ENCODE data around the gene USF3. TPM values are rescaled to one million over a fixed set of nuclear protein-coding genes. Genes with fewer than 3 reads are reported as not detected.

The USF3 gene
- polyA plus RNA-seq, 2 of the 4 experiments (the other 2 are of a cell fraction) = 1.9 to 11.3 TPM

DNA sequence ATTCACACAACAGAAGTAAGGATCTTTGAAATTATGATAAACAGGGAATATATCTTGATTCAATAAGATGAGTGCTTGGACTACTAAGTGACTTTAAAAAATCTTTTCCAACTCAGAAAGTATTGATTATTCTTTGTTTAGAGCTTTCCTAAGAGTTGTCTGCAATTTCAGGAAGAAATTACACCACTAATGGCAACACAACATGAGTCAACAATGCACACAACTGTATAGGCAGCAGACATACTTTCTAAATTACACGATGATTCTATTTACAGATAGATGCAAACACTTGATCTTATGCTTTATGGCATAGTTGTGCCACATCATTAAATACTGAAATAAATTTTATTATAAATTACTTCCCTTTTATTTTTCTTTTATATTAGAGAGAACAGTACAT, 45.2 kb upstream of the USF3 start:
- no peak for FAIRE-seq

DNA sequence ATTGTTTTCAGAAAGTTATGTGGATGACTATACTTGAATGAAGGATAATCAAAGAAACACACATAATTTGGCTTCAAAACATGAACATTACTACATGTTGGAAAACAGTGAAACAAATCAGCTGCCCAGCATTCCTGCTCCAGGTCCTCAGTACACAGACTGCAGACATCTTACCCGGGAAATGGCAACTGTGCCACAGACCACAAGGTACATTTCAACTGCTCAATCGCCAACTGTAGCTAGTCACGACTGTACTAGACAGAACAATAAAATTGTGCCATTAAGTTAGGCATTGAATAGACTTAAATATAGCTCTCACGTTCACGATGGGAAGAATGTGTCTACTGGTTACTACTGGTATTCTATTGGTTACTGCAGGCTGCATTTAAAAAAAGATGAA, 44.6 kb upstream of the USF3 start:
- no peak for DNase-seq (ENCODE audit: low read depth in 1 of 2, low spot score in 1 of 2)
- WGBS (ENCODE audit: missing lambda C conversion rate) = 72% methylated on average over 5 of the region's 5 CpGs
- no peak overlapping the region for H3K27ac ChIP-seq
- H3K4me2 ChIP-seq = peak overlapping the region; percentile 13; the same call in 1 of the 3 replicates
- peaks cover 57% of the 10 kb centered on the region for H3K4me1 ChIP-seq
- H3K9me3 ChIP-seq = no peaks in the 10 kb centered on the region
- TF ChIP-seq, protein P1, sequence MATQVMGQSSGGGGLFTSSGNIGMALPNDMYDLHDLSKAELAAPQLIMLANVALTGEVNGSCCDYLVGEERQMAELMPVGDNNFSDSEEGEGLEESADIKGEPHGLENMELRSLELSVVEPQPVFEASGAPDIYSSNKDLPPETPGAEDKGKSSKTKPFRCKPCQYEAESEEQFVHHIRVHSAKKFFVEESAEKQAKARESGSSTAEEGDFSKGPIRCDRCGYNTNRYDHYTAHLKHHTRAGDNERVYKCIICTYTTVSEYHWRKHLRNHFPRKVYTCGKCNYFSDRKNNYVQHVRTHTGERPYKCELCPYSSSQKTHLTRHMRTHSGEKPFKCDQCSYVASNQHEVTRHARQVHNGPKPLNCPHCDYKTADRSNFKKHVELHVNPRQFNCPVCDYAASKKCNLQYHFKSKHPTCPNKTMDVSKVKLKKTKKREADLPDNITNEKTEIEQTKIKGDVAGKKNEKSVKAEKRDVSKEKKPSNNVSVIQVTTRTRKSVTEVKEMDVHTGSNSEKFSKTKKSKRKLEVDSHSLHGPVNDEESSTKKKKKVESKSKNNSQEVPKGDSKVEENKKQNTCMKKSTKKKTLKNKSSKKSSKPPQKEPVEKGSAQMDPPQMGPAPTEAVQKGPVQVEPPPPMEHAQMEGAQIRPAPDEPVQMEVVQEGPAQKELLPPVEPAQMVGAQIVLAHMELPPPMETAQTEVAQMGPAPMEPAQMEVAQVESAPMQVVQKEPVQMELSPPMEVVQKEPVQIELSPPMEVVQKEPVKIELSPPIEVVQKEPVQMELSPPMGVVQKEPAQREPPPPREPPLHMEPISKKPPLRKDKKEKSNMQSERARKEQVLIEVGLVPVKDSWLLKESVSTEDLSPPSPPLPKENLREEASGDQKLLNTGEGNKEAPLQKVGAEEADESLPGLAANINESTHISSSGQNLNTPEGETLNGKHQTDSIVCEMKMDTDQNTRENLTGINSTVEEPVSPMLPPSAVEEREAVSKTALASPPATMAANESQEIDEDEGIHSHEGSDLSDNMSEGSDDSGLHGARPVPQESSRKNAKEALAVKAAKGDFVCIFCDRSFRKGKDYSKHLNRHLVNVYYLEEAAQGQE (IDR thresholded peaks at IDR 0.05) = no peak
- TF ChIP-seq, protein P2, sequence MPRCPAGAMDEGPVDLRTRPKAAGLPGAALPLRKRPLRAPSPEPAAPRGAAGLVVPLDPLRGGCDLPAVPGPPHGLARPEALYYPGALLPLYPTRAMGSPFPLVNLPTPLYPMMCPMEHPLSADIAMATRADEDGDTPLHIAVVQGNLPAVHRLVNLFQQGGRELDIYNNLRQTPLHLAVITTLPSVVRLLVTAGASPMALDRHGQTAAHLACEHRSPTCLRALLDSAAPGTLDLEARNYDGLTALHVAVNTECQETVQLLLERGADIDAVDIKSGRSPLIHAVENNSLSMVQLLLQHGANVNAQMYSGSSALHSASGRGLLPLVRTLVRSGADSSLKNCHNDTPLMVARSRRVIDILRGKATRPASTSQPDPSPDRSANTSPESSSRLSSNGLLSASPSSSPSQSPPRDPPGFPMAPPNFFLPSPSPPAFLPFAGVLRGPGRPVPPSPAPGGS (IDR thresholded peaks at IDR 0.05) = no peak
- TF ChIP-seq, protein P3, sequence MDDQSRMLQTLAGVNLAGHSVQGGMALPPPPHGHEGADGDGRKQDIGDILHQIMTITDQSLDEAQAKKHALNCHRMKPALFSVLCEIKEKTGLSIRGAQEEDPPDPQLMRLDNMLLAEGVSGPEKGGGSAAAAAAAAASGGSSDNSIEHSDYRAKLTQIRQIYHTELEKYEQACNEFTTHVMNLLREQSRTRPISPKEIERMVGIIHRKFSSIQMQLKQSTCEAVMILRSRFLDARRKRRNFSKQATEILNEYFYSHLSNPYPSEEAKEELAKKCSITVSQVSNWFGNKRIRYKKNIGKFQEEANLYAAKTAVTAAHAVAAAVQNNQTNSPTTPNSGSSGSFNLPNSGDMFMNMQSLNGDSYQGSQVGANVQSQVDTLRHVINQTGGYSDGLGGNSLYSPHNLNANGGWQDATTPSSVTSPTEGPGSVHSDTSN (IDR thresholded peaks at IDR 0.05) = no peak
- TF ChIP-seq KDM5A (IDR thresholded peaks at IDR 0.05) = no peak
- TF ChIP-seq FOXS1 (CRISPR knock-in tag; IDR thresholded peaks at IDR 0.05) = no peak
- CTCF ChIA-PET = interaction anchor here (0.8 to 1.9 kb wide), 4 partner anchors 9 to 172 kb away, joined by 3 to 4 read pairs (median 3); no protein-coding TSS in a partner anchor
- no peak for ATAC-seq
- FAIRE-seq = no peak
- H3K4me3 ChIP-seq = no peak overlapping the region
- POLR2A ChIA-PET = no interaction called here

More for the DNA sequence above, 45.2 kb upstream of the USF3 start:
- POLR2A ChIA-PET = no interaction called here
- TF ChIP-seq NR3C1 (IDR thresholded peaks at IDR 0.05) (no peak), JUN (IDR thresholded peaks at IDR 0.05) (no peak), HOXB5 (CRISPR knock-in tag; IDR thresholded peaks at IDR 0.05) (no peak), RNF2 (IDR thresholded peaks at IDR 0.05; ENCODE audit: borderline replicate concordance, low read depth) (no peak), TP53 (CRISPR knock-in tag; IDR thresholded peaks at IDR 0.05) (no peak), ZFP36 (IDR thresholded peaks at IDR 0.05; ENCODE audit: borderline replicate concordance, partially characterized antibody) (no peak), SMC3 (IDR thresholded peaks at IDR 0.05) (no peak), NPAS2 (CRISPR knock-in tag; IDR thresholded peaks at IDR 0.05; ENCODE audit: borderline replicate concordance) (no peak), ZNF302 (CRISPR knock-in tag; IDR thresholded peaks at IDR 0.05) (no peak), HEYL (CRISPR knock-in tag; IDR thresholded peaks at IDR 0.05) (no peak), MAFK (IDR thresholded peaks at IDR 0.05; ENCODE audit: partially characterized antibody) (no peak), NFE2L2 (conservative IDR thresholded peaks at IDR 0.05; ENCODE audit: low read length) (no peak), KDM1A (IDR thresholded peaks at IDR 0.05; ENCODE audit: low read depth) (no peak), JUNB (IDR thresholded peaks at IDR 0.05) (no peak), CHD2 (IDR thresholded peaks at IDR 0.05; ENCODE audit: low read length, partially characterized antibody) (no peak)
- TF ChIP-seq, protein P4, sequence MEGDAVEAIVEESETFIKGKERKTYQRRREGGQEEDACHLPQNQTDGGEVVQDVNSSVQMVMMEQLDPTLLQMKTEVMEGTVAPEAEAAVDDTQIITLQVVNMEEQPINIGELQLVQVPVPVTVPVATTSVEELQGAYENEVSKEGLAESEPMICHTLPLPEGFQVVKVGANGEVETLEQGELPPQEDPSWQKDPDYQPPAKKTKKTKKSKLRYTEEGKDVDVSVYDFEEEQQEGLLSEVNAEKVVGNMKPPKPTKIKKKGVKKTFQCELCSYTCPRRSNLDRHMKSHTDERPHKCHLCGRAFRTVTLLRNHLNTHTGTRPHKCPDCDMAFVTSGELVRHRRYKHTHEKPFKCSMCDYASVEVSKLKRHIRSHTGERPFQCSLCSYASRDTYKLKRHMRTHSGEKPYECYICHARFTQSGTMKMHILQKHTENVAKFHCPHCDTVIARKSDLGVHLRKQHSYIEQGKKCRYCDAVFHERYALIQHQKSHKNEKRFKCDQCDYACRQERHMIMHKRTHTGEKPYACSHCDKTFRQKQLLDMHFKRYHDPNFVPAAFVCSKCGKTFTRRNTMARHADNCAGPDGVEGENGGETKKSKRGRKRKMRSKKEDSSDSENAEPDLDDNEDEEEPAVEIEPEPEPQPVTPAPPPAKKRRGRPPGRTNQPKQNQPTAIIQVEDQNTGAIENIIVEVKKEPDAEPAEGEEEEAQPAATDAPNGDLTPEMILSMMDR (IDR thresholded peaks at IDR 0.05) = no peak
- TF ChIP-seq, protein P5, sequence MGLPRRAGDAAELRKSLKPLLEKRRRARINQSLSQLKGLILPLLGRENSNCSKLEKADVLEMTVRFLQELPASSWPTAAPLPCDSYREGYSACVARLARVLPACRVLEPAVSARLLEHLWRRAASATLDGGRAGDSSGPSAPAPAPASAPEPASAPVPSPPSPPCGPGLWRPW (IDR thresholded peaks at IDR 0.05) = no peak
- TF ChIP-seq, protein P3 (IDR thresholded peaks at IDR 0.05) = no peak
- H3K4me3 ChIP-seq = no peak overlapping the region
- ATAC-seq (no peak), DNase-seq (ENCODE audit: low read depth in 1 of 2, low spot score in 1 of 2) (no peak)
- H3K9me3 ChIP-seq = no peaks in the 10 kb centered on the region
- peak overlapping the region; percentile 13; the same call in 1 of the 3 replicates for H3K4me2 ChIP-seq
- peaks cover 52% of the 10 kb centered on the region for H3K4me1 ChIP-seq
- CTCF ChIA-PET = interaction anchor here (0.6 to 1.9 kb wide), 5 partner anchors 8 to 171 kb away, joined by 3 to 4 read pairs (median 3); no protein-coding TSS in a partner anchor
- no peak overlapping the region for H3K27ac ChIP-seq
- WGBS (ENCODE audit: missing lambda C conversion rate) = 45% methylated on average over 1 of the region's 1 CpG
